Stimulated activated naive CD4-positive, alpha-beta T cell (primary cell): ENCODE data around the gene F11R.
A peak's percentile ranks its signal among the peaks of the same experiment; 100 is the strongest.
"Not testable (repeated sequence)": the region's sequence is repeated elsewhere in the genome, so short reads cannot be mapped to it uniquely, and the experiment has no call there.

Experiments
- DNase-seq, 6 experiments: peaks; one replicate each; lab custom pipeline; 2025; lab: John Stamatoyannopoulos, UW

F11R gene

GRCh38 chr1:161044535-161044907 is 23.6 kb upstream of the F11R start:
- DNase-seq: peak in 3 of 6 experiments; percentile 16 to 39 (median 26)

- DNase-seq: no peak
Observed at GRCh38 chr1:161039546-161039945, 18.6 kb upstream of the F11R start.

GRCh38 chr1:161039154-161039545 is 18.2 kb upstream of the F11R start:
- DNase-seq: no peak

- DNase-seq: peak; percentile 77 to 87 (median 86)
Observed at GRCh38 chr1:161038523-161039153, 17.7 kb upstream of the F11R start, which contains the start of gene TSTD1. Gene TSTD1 (minus strand): TSS chr1:161038964. CDS start chr1:161038889, 75 bp downstream.

DNA sequence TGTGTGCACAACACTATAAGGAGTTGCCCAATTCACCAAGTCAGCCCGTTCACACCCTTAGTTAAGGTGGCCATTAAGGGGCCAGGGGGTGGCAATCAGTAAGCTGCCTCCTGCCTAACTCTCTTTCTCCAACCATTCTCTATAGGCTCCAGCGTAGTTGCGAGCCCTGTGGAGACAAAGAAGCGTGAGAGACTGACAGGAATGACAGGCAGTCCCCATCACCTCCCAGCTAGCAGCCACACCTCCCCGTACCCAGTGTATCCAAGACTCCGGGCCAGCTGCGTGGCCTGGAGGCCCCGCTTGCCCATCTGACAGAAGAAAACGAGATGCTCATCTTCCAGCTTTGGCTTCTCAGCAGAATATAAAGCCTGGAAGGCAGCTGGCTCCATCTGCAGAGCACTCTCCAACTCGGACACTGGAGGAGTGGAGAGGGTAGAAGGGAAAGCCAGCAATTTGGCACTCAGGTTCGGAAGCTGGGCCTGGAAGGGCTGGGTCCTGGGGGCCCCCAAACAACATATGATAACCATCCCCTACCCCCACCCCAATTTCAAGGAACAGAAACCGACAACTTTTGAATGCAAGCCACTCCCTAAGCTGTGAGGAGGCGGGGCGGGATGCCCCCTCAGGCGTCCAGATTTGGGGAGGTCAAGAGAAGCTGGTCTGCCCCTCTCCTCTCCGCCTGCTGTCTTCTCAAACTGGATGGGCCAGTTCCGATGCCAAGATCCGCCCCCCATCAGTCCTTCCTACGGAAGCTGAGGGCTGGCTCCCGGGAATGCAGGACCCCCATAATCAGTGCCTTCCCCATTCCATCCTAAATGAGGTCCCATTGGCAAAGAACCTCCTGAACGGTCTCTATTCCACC is 16.9 kb upstream of the F11R start:
- no peak for DNase-seq

DNA sequence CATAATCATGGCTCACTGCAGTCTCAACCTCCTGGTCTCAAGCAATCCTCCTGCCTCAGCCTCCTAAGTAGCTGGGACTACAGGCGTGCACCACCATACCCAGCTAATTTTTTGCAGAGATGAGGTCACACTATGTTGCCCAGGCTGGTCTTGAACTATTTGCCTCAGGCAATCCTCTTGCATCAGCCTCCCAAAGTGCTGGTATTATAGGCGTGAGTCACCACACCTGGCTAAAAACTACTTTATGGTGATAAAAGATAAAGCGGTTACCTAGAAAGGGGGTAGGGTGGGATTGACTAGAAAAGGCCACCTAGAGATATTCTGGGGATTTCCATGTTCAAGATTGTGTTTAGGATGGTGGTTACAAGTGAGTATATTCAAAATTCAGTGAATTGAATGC is 12.8 kb upstream of the F11R start:
- DNase-seq: no peak

- no peak for DNase-seq
Observed at GRCh38 chr1:161032409-161032808, 11.5 kb upstream of the F11R start.

GRCh38 chr1:161031874-161032273 is 10.9 kb upstream of the F11R start:
- no peak for DNase-seq

DNA sequence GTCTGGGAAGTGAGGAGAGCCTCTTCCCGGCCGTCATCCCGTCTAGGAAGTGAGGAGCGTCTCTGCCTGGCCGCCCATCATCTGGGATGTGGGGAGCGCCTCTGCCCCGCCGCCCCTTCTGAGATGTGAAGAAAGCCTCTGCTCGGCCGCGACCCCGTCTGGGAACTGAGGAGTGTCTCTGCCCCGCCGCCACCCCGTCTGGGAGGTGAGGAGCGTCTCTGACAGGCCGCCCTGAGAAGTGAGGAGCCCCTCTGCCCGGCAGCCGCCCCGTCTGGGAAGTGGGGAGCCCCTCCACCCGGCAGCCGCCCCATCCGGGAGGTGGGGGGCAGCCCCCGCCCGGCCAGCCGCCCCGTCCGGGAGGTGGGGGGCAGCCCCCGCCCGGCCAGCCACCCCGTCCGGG is 8.5 kb upstream of the F11R start:
- not testable (repeated sequence) for DNase-seq

DNA sequence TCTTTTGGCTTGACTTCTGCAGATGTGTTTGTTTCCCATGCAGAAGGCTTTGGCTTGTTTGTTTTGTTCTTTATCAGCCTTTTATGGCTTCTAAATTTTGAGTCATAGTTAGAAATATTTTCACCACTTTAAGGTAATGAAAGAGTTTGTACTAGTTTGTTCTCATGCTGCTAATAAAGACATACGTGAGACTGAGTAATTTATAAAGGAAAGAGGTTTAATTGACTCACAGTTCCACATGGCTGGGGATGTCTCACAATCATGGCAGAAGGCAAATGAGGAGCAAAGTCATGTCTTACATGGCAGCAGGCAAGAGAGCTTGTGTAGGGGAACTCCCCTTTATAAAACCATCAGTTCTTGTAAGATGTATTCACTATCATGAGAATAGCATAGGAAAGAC is 6.0 kb upstream of the F11R start:
- DNase-seq: not testable (repeated sequence)

GRCh38 chr1:161022432-161022831 is 1.5 kb upstream of the F11R start:
- DNase-seq: not testable (repeated sequence)

- DNase-seq: no peak
Observed at GRCh38 chr1:161021970-161022353, 1.0 kb upstream of the F11R start.

GRCh38 chr1:161021165-161021969 is 415 bp upstream of the F11R start:
- DNase-seq: peak; percentile 87 to 94 (median 90)

DNA sequence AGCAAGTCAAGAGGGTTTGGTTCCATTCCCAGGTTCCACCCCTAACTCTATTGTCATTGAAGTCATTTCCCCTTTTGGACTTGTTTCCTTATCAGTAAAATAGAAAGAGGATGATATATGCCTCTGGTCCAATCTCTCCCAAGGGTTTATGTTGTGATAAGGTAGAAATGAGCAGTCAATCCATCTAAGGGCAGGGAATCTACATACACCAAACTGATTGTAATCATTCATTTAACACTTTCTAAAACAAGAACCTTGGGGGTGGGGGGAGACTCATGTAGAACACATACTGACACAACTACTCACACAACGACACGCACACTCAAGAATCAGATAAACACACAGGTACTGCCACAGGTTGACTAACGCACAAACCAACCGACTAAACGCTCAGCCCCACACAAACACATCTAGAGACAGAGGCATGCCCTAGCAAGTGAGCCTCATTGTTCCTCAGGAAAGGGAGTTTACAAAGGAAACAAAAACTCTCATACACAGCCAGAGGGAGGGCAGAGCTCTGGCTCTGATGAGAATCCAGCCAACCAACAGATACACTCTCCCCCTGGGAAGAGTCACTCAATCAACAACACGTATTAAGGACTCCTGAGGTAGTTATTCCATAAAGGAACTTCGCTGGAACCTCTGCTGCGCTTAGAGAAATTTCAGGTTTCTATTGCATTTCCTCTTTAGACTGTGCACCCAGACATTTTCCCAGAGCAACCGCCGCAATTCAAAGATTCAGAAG is 1.0 kb downstream of the F11R start:
- DNase-seq: peak in 2 of 6 experiments; percentile 11 to 36

DNA sequence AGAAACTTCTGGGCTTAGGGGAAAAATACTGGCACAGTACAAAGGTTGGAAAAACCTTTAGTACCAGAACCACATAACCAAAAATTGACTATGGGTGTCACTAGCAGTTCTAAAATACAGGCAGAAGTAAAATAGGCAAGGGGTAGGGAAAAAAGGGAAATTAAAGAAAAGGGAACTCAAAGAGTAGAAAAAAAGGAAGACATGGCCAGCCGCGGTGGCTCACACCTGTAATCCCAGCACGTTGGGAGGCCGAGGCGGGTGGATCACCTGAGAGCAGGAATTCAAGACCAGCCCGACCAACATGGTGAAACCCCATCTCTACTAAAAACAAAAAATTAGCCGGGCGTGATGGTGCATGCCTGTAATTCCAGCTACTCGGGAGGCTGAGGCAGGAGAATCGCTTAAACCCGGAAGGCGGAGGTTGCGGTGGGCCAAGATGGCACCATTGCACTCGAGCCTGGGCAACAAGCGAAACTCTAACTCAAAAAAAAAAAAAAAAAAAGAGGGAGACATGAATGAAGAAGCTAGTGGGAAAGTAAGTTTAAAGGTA is 1.8 kb downstream of the F11R start:
- DNase-seq: not testable (repeated sequence)

DNA sequence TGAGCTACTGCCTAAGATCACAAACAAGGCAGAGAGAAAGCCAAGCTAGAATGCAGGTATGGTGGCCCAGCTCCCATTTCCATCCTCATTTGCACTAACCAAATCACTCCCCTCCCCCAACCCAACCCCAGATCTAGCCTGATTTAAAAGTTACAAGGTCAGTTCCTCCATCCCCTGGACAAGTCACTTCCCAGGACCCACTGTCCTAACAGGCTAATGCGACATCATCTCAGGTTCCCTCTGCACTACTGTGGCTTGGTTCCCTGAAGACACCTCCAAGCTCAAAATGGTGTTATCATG is 2.4 kb downstream of the F11R start:
- DNase-seq: no peak

DNA sequence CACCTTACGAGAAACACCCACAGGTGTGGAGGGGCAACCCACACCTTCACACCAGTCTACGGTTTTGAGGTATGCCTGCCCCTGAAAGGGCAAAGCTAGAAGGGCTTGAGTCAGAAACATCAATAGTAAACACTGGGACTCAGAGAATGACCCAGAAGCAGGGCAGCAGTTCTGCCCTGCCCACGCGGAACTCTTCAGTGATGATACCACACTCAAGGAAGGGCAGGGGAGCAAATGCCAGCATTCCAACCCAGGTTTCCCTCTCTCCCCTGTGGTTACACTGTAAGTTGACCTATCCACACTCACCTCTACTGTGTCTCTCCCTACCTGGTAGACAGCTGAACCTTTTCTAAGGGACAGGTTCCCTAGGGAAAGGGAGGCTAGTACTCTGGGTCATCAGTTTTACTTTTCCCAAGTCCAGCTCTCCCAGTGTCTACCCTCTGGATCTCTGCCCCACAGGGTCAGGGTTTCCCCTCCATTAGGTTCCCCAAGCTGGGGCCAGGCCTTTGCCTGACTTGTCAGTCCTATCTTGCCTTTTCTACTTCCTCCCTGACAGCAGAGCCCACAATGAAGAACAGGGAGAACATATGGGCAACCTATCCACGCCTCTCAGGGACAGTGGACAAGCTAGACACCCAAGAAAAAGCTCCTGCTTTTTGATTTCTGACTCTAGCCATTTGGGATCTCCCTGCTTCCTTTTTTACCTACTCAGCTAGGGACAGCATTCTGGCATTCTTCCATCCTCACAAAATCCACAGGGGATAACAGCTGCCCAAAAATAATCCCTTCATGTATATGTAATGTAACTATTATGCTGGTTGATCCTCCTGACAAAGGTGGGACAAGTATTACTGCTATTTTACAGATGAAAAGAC is 3.0 kb downstream of the F11R start:
- DNase-seq: no peak

- DNase-seq: not testable (repeated sequence)
Observed at GRCh38 chr1:161017181-161017580, 3.8 kb downstream of the F11R start.

- not testable (repeated sequence) for DNase-seq
Observed at GRCh38 chr1:161016683-161017082, 4.3 kb downstream of the F11R start.

DNA sequence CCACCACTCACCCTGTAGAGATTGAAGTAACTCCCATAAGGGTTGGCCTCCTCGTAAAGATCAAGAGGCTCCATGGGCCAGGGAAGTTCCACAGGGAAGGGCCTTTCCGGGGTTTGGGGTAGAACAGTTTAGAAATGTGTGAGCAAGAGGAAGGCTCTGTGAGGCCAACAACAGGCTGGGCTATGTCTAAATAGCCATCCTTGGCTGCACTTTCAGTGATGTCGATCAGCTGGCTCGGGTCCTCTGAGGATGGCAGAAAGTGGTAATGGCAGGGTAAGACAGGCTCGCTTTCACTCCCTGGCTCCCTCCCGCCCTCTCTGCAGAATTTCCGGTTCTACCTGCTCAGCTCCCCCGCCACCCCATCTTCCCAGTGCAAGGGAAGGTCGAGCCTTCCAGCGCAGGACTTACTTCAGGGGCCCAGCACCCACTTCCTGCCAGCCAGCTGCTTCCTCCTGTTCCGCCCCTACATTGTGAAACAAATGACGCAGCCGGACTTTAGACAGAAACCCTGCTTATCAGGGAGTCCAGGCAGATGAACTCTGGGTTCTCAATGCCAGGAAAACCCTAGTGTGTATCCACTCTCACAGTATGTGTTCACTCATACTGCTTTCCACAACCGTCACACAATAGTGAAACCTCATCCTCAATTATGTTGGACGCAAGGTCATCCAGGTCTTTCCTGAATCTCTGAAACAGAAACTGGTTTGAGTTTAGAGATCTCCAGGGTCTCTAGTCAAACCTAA is 7.3 kb downstream of the F11R start:
- peak; percentile 16 to 57 (median 48) for DNase-seq
